Measurements from ENCODE around the gene LRP1B. TPM values are rescaled to one million over a fixed set of nuclear protein-coding genes. Genes with fewer than 3 reads are reported as not detected.

LRP1B gene
- total RNA-seq, 2 experiments from 2014 or later: not detected

- CTCF ChIA-PET: no interaction called here
- POLR2A ChIA-PET: no interaction called here
Measured at GRCh38 chr2:140187086-140187485, 1943.7 kb downstream of the LRP1B start.

- POLR2A ChIA-PET: no interaction called here
- CTCF ChIA-PET: no interaction called here
Measured at GRCh38 chr2:140186313-140186712, 1944.5 kb downstream of the LRP1B start.

- ChIA-PET POLR2A (no interaction called here), CTCF (no interaction called here)
Measured at GRCh38 chr2:140185076-140185475, 1945.7 kb downstream of the LRP1B start.

GRCh38 chr2:140183056-140183765, 1947.6 kb downstream of the LRP1B start:
- ChIA-PET POLR2A (no interaction called here), CTCF (no interaction called here)
